ENCODE results near the gene DAPP1.
A peak's percentile ranks its signal among the peaks of the same experiment; 100 is the strongest.

The DAPP1 gene

GRCh38 chr4:99886146-99886545, 69.5 kb downstream of the DAPP1 start:
- H3K36me3 Mint-ChIP-seq (ENCODE audit: low read depth) = peaks cover 61% of the 10 kb centered on the region
- no peak for DNase-seq
- H3K4me1 Mint-ChIP-seq (ENCODE audit: low read depth) = peaks cover 16% of the 10 kb centered on the region
- no peak overlapping the region for H3K4me3 Mint-ChIP-seq
- no peak overlapping the region for H3K27ac Mint-ChIP-seq
- H3K27me3 Mint-ChIP-seq = no peaks in the 10 kb centered on the region
- no peaks in the 10 kb centered on the region for H3K9me3 Mint-ChIP-seq

- Mint-ChIP-seq H3K9me3 (no peaks in the 10 kb centered on the region), H3K27ac (peak overlapping the region; percentile 27), H3K4me1 (ENCODE audit: low read depth) (peaks cover 28% of the 10 kb centered on the region), H3K4me3 (no peak overlapping the region), H3K27me3 (no peaks in the 10 kb centered on the region), H3K36me3 (ENCODE audit: low read depth) (peaks cover 60% of the 10 kb centered on the region)
- DNase-seq = no peak
Observed at GRCh38 chr4:99887837-99888236, 71.2 kb downstream of the DAPP1 start.

DNA sequence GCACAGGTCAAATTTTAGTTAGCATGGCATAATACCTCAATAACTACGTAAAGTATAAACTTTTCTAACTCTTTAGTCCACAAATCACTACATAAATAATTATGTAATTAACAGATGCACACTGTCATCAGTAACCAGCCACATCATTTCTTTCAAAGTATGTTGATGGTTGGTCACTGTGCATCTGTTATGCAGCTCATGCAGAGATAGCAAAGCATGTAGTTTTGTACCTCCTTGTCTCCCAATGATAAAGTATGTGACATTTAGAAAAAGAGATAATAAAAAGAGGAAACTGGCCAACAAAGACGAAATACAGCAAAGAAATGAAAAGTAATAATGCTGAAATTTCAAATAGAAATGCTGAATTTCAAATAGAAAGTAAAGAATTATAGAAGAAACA, 74.7 kb downstream of the DAPP1 start:
- H3K4me1 Mint-ChIP-seq (ENCODE audit: low read depth) = peaks cover 48% of the 10 kb centered on the region
- no peak for DNase-seq
- H3K27ac Mint-ChIP-seq = peak overlapping the region; percentile 30
- peaks cover 50% of the 10 kb centered on the region for H3K36me3 Mint-ChIP-seq (ENCODE audit: low read depth)
- H3K27me3 Mint-ChIP-seq = no peaks in the 10 kb centered on the region
- H3K9me3 Mint-ChIP-seq = no peaks in the 10 kb centered on the region
- no peak overlapping the region for H3K4me3 Mint-ChIP-seq

DNA sequence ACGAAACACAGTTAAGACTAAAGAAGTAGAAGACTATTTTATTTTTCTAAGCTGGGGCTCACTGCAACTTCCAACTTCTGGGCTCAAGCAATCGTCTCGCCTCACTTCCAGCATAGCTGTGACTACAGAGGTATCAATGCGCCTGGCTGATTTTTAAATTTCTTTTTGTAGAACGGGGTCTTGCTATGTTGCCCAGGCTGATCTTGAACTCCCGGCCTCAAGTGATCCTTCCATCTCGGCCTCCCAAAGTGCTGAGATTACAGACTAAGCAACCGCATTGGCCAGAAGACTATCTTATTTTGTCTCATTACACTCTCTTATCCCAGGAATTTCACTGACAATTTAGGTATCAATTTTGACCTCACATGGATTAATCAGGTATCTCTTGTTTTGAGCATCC, 76.4 kb downstream of the DAPP1 start:
- Mint-ChIP-seq H3K36me3 (ENCODE audit: low read depth) (peaks cover 41% of the 10 kb centered on the region), H3K27me3 (no peaks in the 10 kb centered on the region), H3K9me3 (no peaks in the 10 kb centered on the region)

DNA sequence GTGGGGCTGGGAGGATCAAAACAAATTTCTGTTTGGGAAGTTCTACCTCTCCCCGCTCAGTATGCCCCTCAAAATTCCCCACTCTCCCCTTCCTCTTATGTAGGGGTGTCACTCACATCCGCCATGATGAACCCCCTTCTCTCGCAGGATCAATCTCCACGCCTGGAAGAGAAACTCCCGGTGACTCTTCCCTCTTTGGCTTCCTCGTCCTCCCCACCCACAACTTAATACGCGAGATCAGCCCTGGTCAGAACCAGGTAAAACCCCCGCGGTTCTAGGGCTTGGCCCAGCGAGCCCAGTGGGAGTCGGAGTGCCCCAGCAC, 77.2 kb downstream of the DAPP1 start:
- Mint-ChIP-seq H3K9me3 (no peaks in the 10 kb centered on the region), H3K4me1 (ENCODE audit: low read depth) (peaks cover 44% of the 10 kb centered on the region), H3K36me3 (ENCODE audit: low read depth) (peaks cover 45% of the 10 kb centered on the region), H3K27ac (peak overlapping the region; percentile 97), H3K27me3 (no peaks in the 10 kb centered on the region), H3K4me3 (peak overlapping the region; percentile 97)
- no peak for DNase-seq

More for the DNA sequence above, 76.4 kb downstream of the DAPP1 start:
- H3K4me1 Mint-ChIP-seq (ENCODE audit: low read depth) = peaks cover 48% of the 10 kb centered on the region
- peak overlapping the region; percentile 97 for H3K4me3 Mint-ChIP-seq
- H3K27ac Mint-ChIP-seq = peak overlapping the region; percentile 97
- no peak for DNase-seq

- Mint-ChIP-seq H3K9me3 (no peaks in the 10 kb centered on the region), H3K4me3 (peak within 1 kb of the TSS; percentile 97), H3K4me1 (ENCODE audit: low read depth) (peaks cover 41% of the 10 kb centered on the region), H3K36me3 (ENCODE audit: low read depth) (peaks cover 44% of the 10 kb centered on the region), H3K27ac (peak within 1 kb of the TSS; percentile 97), H3K27me3 (no peaks in the 10 kb centered on the region)
- peak; percentile 91 for DNase-seq
Observed at GRCh38 chr4:99894161-99894997, 77.8 kb downstream of the DAPP1 start, which contains the start of gene LAMTOR3. Gene LAMTOR3, minus strand, starts transcription at chr4:99894427. Its CDS starts 464 bp downstream, at chr4:99893963.

DNA sequence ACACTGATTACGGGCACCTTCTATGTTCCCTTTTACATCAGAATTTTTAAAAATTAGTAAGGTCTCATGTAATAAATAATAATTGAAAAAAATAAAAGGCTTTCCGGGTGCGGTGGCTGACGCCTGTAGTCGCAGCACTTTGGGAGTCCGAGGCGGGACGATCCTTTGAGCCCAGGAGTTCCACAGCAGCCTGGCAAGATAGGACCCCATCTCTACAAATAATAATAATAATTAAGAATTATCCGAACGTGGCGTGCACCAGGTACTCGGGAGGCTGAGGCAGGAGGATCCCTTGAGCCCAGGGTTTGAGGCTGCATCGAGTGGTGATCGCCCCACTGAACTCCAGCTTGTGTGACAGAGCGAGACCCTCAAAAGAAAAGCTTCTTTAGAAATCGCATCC, 78.4 kb downstream of the DAPP1 start:
- peak overlapping the region; percentile 97 for H3K4me3 Mint-ChIP-seq
- H3K36me3 Mint-ChIP-seq (ENCODE audit: low read depth) = peaks cover 46% of the 10 kb centered on the region
- no peaks in the 10 kb centered on the region for H3K9me3 Mint-ChIP-seq

DNA sequence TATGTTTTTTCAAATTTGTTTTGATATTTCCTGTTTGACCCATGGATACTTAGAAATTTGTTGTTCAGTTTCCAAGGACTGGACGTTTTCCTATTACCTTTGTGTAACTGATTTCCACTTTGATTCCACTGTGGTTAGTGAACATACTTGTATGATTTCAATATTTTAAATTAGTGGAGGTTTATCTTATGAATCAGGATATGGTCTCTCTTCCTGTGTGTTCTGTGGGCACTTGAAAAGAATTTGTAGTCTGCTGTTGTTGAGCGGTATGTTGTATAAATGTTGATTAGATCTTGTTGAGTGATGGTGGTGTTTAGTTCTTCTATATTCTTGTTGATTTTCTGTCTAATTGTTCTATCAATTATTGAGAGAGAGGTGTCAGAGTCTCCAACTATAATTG, 98.8 kb downstream of the DAPP1 start:
- no peak overlapping the region for H3K4me3 Mint-ChIP-seq
- H3K4me1 Mint-ChIP-seq (ENCODE audit: low read depth) = peaks cover 10% of the 10 kb centered on the region
- peaks cover 83% of the 10 kb centered on the region for H3K36me3 Mint-ChIP-seq (ENCODE audit: low read depth)
- H3K9me3 Mint-ChIP-seq = peaks cover 2% of the 10 kb centered on the region
- no peak overlapping the region for H3K27ac Mint-ChIP-seq
- DNase-seq = no peak
- no peaks in the 10 kb centered on the region for H3K27me3 Mint-ChIP-seq

More for the DNA sequence above, 78.4 kb downstream of the DAPP1 start:
- H3K27me3 Mint-ChIP-seq = no peaks in the 10 kb centered on the region
- H3K4me1 Mint-ChIP-seq (ENCODE audit: low read depth) = peaks cover 39% of the 10 kb centered on the region
- no peak for DNase-seq
- peak overlapping the region; percentile 97 for H3K27ac Mint-ChIP-seq

GRCh38 chr4:99917575-99917974, 100.9 kb downstream of the DAPP1 start:
- peaks cover 2% of the 10 kb centered on the region for H3K9me3 Mint-ChIP-seq
- H3K36me3 Mint-ChIP-seq (ENCODE audit: low read depth) = peaks cover 84% of the 10 kb centered on the region
- no peak for DNase-seq
- H3K27me3 Mint-ChIP-seq = no peaks in the 10 kb centered on the region
- H3K4me3 Mint-ChIP-seq = no peak overlapping the region
- no peak overlapping the region for H3K27ac Mint-ChIP-seq
- peaks cover 14% of the 10 kb centered on the region for H3K4me1 Mint-ChIP-seq (ENCODE audit: low read depth)

GRCh38 chr4:99918656-99919055, 102.0 kb downstream of the DAPP1 start:
- Mint-ChIP-seq H3K4me1 (ENCODE audit: low read depth) (peaks cover 12% of the 10 kb centered on the region), H3K27ac (no peak overlapping the region), H3K4me3 (no peak overlapping the region), H3K36me3 (ENCODE audit: low read depth) (peaks cover 84% of the 10 kb centered on the region), H3K27me3 (no peaks in the 10 kb centered on the region), H3K9me3 (peaks cover 2% of the 10 kb centered on the region)
- no peak for DNase-seq

Measured in activated T-cell treated with anti-CD3 and anti-CD28 coated beads, Interleukin-2, amount 50 U/mL, for 24 hours (primary cell).